ENCODE data around the gene FDPS. TPM values are rescaled to one million over a fixed set of nuclear protein-coding genes. Genes with fewer than 3 reads are reported as not detected.

Gene FDPS
- total and polyA plus RNA-seq, 2 experiments from 2014 or later = 284 to 347 TPM

GRCh38 chr1:155297384-155297783, 11.3 kb upstream of the FDPS start:
- Histone ChIP-seq H2AFZ (no peak overlapping the region), H3K27me3 (peaks cover 45% of the 10 kb centered on the region), H3K9me2 (replicated peaks; ENCODE audit: insufficient read depth) (no peaks in the 10 kb centered on the region), H3K4me3 (no peak overlapping the region), H3K36me3 (replicated peaks; ENCODE audit: insufficient read depth, low read depth) (no peaks in the 10 kb centered on the region), H3K27ac (no peak overlapping the region), H4K20me1 (ENCODE audit: insufficient read depth, poor library complexity, severe bottlenecking) (no peaks in the 10 kb centered on the region), H3K9me3 (ENCODE audit: low read depth) (no peaks in the 10 kb centered on the region), H3K4me2 (no peak overlapping the region), H3K4me1 (ENCODE audit: insufficient read depth) (peaks cover 6% of the 10 kb centered on the region), H3K79me2 (no peaks in the 10 kb centered on the region)
- WGBS (ENCODE audit: low lambda C conversion rate, missing lambda C conversion rate) = 84% methylated on average over 7 of the region's 7 CpGs
- no peak for TF ChIP-seq CTCF (IDR thresholded peaks at IDR 0.05; ENCODE audit: poor library complexity)
- TF ChIP-seq EZH2phosphoT487 (IDR thresholded peaks at IDR 0.05; ENCODE audit: low read depth, severe bottlenecking, unreplicated experiment) = no peak
- no peak for DNase-seq (ENCODE audit: low spot score)

- no peaks in the 10 kb centered on the region for H3K9me3 ChIP-seq (ENCODE audit: low read depth)
- H3K4me2 ChIP-seq = no peak overlapping the region
- H3K27ac ChIP-seq = no peak overlapping the region
- no peak for TF ChIP-seq CTCF (IDR thresholded peaks at IDR 0.05; ENCODE audit: poor library complexity)
- TF ChIP-seq EZH2phosphoT487 (IDR thresholded peaks at IDR 0.05; ENCODE audit: low read depth, severe bottlenecking, unreplicated experiment) = no peak
- no peak for TF ChIP-seq EZH2 (IDR thresholded peaks at IDR 0.05; ENCODE audit: borderline replicate concordance)
- no peaks in the 10 kb centered on the region for H3K9me2 ChIP-seq (replicated peaks; ENCODE audit: insufficient read depth)
- no peaks in the 10 kb centered on the region for H3K79me2 ChIP-seq
- no peak overlapping the region for H3K4me3 ChIP-seq
- peaks cover 6% of the 10 kb centered on the region for H3K4me1 ChIP-seq (ENCODE audit: insufficient read depth)
- DNase-seq (ENCODE audit: low spot score) = no peak
- peaks cover 27% of the 10 kb centered on the region for H3K27me3 ChIP-seq
- H4K20me1 ChIP-seq (ENCODE audit: insufficient read depth, poor library complexity, severe bottlenecking) = no peaks in the 10 kb centered on the region
- H2AFZ ChIP-seq = no peak overlapping the region
- H3K36me3 ChIP-seq (replicated peaks; ENCODE audit: insufficient read depth, low read depth) = no peaks in the 10 kb centered on the region
- WGBS (ENCODE audit: low lambda C conversion rate, missing lambda C conversion rate) = 92% methylated on average over 8 of the region's 8 CpGs
Measured at GRCh38 chr1:155300024-155300423, 8.6 kb upstream of the FDPS start.

- no peak overlapping the region for H3K4me3 ChIP-seq
- peaks cover 20% of the 10 kb centered on the region for H3K27me3 ChIP-seq
- no peak overlapping the region for H2AFZ ChIP-seq
- peak; percentile 47 for DNase-seq (ENCODE audit: low spot score)
- no peaks in the 10 kb centered on the region for H4K20me1 ChIP-seq (ENCODE audit: insufficient read depth, poor library complexity, severe bottlenecking)
- WGBS (ENCODE audit: low lambda C conversion rate, missing lambda C conversion rate) = 77% methylated on average over 9 of the region's 9 CpGs
- no peaks in the 10 kb centered on the region for H3K9me2 ChIP-seq (replicated peaks; ENCODE audit: insufficient read depth)
- peak overlapping the region; percentile 61 for H3K27ac ChIP-seq
- H3K4me2 ChIP-seq = no peak overlapping the region
- peaks cover 6% of the 10 kb centered on the region for H3K4me1 ChIP-seq (ENCODE audit: insufficient read depth)
- no peaks in the 10 kb centered on the region for H3K36me3 ChIP-seq (replicated peaks; ENCODE audit: insufficient read depth, low read depth)
- no peaks in the 10 kb centered on the region for H3K79me2 ChIP-seq
- no peaks in the 10 kb centered on the region for H3K9me3 ChIP-seq (ENCODE audit: low read depth)
- TF ChIP-seq EZH2 (IDR thresholded peaks at IDR 0.05; ENCODE audit: borderline replicate concordance) (no peak), CTCF (IDR thresholded peaks at IDR 0.05; ENCODE audit: poor library complexity) (no peak), EZH2phosphoT487 (IDR thresholded peaks at IDR 0.05; ENCODE audit: low read depth, severe bottlenecking, unreplicated experiment) (no peak)
Measured at GRCh38 chr1:155300553-155301329, 7.9 kb upstream of the FDPS start.
